ENCODE data around the gene DOCK3.

DOCK3 gene

GRCh38 chr3:51426921-51427320 is 752.2 kb downstream of the DOCK3 start:
- no peak for DNase-seq (ENCODE audit: low spot score)

- DNase-seq (ENCODE audit: low spot score): no peak
Measured at GRCh38 chr3:51429138-51429537, 754.4 kb downstream of the DOCK3 start.

Measured in CD4-positive, alpha-beta T cell treated with Interleukin-2 at 100 ng/mL for 4 hours (primary cell).